GM12891 (cell line): ENCODE data around the gene MYMX.

ENCODE experiments used
- PAX5 ChIP-seq: IDR thresholded peaks from 2 replicates; pipeline ENCODE4 v1.6.1; 2011; ENCODE audit warnings: low read length, moderate library complexity, mild to moderate bottlenecking; ENCODE audit not compliant: insufficient read depth, severe bottlenecking
- POLR2A ChIP-seq: IDR thresholded peaks from 2 replicates; pipeline ENCODE4 v1.6.1; 2011; ENCODE audit warnings: low read depth, low read length, control low read depth
- POLR2AphosphoS5 ChIP-seq: IDR thresholded peaks from 2 replicates; pipeline ENCODE4 v1.6.1; 2011; ENCODE audit warnings: low read depth, low read length, control low read depth
- SPI1 ChIP-seq: IDR thresholded peaks from 2 replicates; pipeline ENCODE4 v1.6.1; 2011; ENCODE audit warnings: low read depth, low read length, control low read depth
- TAF1 ChIP-seq: IDR thresholded peaks from 2 replicates; pipeline ENCODE4 v1.6.1; 2011; ENCODE audit warnings: low read depth, low read length, control low read depth

DNA sequence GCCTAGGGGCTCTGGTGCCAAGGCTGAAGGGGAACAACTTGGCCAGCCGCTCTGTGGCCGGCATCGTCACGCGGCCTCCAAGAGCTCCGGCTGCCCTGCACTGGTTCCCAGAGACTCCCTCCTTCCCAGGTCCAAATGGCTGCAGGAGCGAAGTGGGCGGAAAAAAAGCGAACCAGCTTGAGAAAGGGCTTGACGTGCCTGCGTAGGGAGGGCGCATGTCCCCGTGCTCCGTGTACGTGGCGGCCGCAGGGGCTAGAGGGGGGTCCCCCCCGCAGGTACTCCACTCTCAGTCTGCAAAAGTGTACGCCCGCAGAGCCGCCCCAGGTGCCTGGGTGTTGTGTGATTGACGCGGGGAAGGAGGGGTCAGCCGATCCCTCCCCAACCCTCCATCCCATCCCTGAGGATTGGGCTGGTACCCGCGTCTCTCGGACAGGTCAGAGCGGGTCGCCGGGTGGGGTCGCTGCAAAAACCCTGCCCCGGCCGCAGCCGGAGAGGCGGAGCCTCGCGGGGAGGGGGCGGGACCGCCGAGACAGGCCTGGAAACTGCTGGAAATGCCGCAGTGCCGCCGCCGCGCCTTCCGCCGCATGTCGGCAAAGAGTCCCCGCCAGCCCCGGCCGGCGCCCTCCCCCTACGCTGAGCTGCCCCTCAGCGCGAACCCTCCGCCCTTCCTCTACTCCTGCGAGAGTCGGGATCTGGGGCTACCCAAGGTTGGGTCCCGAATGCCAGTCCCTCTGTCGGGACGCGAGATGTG lies 29.4 kb downstream of the MYMX start:
- TF ChIP-seq TAF1 (no peak), POLR2A (no peak), SPI1 (no peak), POLR2AphosphoS5 (no peak), PAX5 (no peak)
